ENCODE results near the gene CDH20.

Gene CDH20

GRCh38 chr18:61394983-61395382 is 61.8 kb downstream of the CDH20 start:
- POLR2A ChIA-PET = no interaction called here
- Histone ChIP-seq H3K9me3 (ENCODE audit: control insufficient read depth, insufficient read depth, low read depth, low read length) (no peaks in the 10 kb centered on the region), H3K4me3 (ENCODE audit: low read depth, low read length) (no peak overlapping the region), H3K36me3 (ENCODE audit: control insufficient read depth in 2 of 2, insufficient read depth in 1 of 2, low read length in 2 of 2) (no peaks in the 10 kb centered on the region), H3K4me1 (ENCODE audit: control insufficient read depth, insufficient read depth, low read length) (no peaks in the 10 kb centered on the region), H3K27ac (ENCODE audit: extremely low read depth, low read depth, low read length) (no peak overlapping the region)
- CTCF ChIA-PET = interaction anchor here (1.2 kb wide), 1 partner anchor 73 kb away, joined by 4 read pairs; no protein-coding TSS in a partner anchor
- TF ChIP-seq FEZF1 (tag by site-specific recombination; IDR thresholded peaks at IDR 0.05) = no peak
- TF ChIP-seq ZNF473 (tag by site-specific recombination; IDR thresholded peaks at IDR 0.05) = no peak
- no peak for TF ChIP-seq ZNF175 (tag by site-specific recombination; IDR thresholded peaks at IDR 0.05)
- no peak for TF ChIP-seq ZNF660 (tag by site-specific recombination; IDR thresholded peaks at IDR 0.05)
- no peak for TF ChIP-seq ZNF76 (tag by site-specific recombination; IDR thresholded peaks at IDR 0.05; ENCODE audit: borderline replicate concordance, low read depth)
- TF ChIP-seq ZNF138 (tag by site-specific recombination; IDR thresholded peaks at IDR 0.05; ENCODE audit: borderline replicate concordance) = no peak
- TF ChIP-seq ZBTB48 (tag by site-specific recombination; IDR thresholded peaks at IDR 0.05) = no peak
- TF ChIP-seq ZNF837 (tag by site-specific recombination; IDR thresholded peaks at IDR 0.05) = no peak
- TF ChIP-seq, protein P1, sequence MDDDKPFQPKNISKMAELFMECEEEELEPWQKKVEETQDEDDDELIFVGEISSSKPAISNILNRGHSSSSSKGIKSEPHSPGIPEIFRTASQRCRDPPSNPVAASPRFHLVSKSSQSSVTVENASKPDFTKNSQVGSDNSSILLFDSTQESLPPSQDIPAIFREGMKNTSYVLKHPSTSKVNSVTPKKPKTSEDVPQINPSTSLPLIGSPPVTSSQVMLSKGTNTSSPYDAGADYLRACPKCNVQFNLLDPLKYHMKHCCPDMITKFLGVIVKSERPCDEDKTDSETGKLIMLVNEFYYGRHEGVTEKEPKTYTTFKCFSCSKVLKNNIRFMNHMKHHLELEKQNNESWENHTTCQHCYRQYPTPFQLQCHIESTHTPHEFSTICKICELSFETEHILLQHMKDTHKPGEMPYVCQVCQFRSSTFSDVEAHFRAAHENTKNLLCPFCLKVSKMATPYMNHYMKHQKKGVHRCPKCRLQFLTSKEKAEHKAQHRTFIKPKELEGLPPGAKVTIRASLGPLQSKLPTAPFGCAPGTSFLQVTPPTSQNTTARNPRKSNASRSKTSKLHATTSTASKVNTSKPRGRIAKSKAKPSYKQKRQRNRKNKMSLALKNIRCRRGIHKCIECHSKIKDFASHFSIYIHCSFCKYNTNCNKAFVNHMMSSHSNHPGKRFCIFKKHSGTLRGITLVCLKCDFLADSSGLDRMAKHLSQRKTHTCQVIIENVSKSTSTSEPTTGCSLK (tag by site-specific recombination; IDR thresholded peaks at IDR 0.05) = no peak
- TF ChIP-seq ZBTB10 (tag by site-specific recombination; IDR thresholded peaks at IDR 0.05) = no peak
- no peak for TF ChIP-seq ZSCAN30 (tag by site-specific recombination; IDR thresholded peaks at IDR 0.05)

- CTCF ChIA-PET = no interaction called here
- TF ChIP-seq BCL6B (tag by site-specific recombination; IDR thresholded peaks at IDR 0.05) (no peak), ZNF549 (tag by site-specific recombination; IDR thresholded peaks at IDR 0.05) (no peak), ZNF169 (tag by site-specific recombination; IDR thresholded peaks at IDR 0.05) (no peak), ZNF707 (tag by site-specific recombination; IDR thresholded peaks at IDR 0.05) (no peak), TRIM28 (IDR thresholded peaks at IDR 0.05; ENCODE audit: borderline replicate concordance, low read length) (no peak), ZNF544 (tag by site-specific recombination; IDR thresholded peaks at IDR 0.05) (no peak), ZNF548 (tag by site-specific recombination; IDR thresholded peaks at IDR 0.05) (no peak), PATZ1 (tag by site-specific recombination; IDR thresholded peaks at IDR 0.05) (no peak), ZNF26 (tag by site-specific recombination; IDR thresholded peaks at IDR 0.05) (no peak), ZBTB44 (tag by site-specific recombination; IDR thresholded peaks at IDR 0.05) (no peak), ZNF610 (tag by site-specific recombination; IDR thresholded peaks at IDR 0.05; ENCODE audit: borderline replicate concordance) (no peak), SP2 (tag by site-specific recombination; IDR thresholded peaks at IDR 0.05) (no peak), SP3 (tag by site-specific recombination; IDR thresholded peaks at IDR 0.05) (no peak), KLF8 (tag by site-specific recombination; IDR thresholded peaks at IDR 0.05) (no peak)
These were observed 64.0 kb downstream of the CDH20 start for GRCh38 chr18:61397222-61397621.

More at GRCh38 chr18:61397222-61397621, 64.0 kb downstream of the CDH20 start:
- H3K4me3 ChIP-seq (ENCODE audit: low read depth, low read length) = no peak overlapping the region
- H3K4me1 ChIP-seq (ENCODE audit: control insufficient read depth, insufficient read depth, low read length) = no peaks in the 10 kb centered on the region
- POLR2A ChIA-PET = no interaction called here
- H3K27ac ChIP-seq (ENCODE audit: extremely low read depth, low read depth, low read length) = no peak overlapping the region
- no peaks in the 10 kb centered on the region for H3K9me3 ChIP-seq (ENCODE audit: control insufficient read depth, insufficient read depth, low read depth, low read length)
- H3K36me3 ChIP-seq (ENCODE audit: control insufficient read depth in 2 of 2, insufficient read depth in 1 of 2, low read length in 2 of 2) = no peaks in the 10 kb centered on the region
